SK-N-SH (cell line): ENCODE results near the gene AFF3. TPM values are rescaled to one million over a fixed set of nuclear protein-coding genes. Genes with fewer than 3 reads are reported as not detected.

ENCODE experiments used
- CTCF ChIA-PET: fragments of 300-600, 350-600 bp; formaldehyde crosslinking; extraction: SDS; loops from one replicate; lab custom pipeline; 2021; lab: Yijun Ruan, JAX
- POLR2A ChIA-PET: fragments of 350-600 bp; sonication (Branson Sonifier 250); formaldehyde crosslinking; extraction: SDS; loops from one replicate; lab custom pipeline; 2020; ENCODE audit warnings: antibody characterized with exemption, inconsistent platforms; lab: Yijun Ruan, JAX
- DNase-seq: peaks from one replicate; pipeline ENCODE4 v3.0.0; 2012
- H2AFZ ChIP-seq: fragments of 200-600 bp; sonication (generic); 2 replicates; pipeline ENCODE4 v1.8.1; 2016; ENCODE audit warnings: antibody characterized with exemption, mild to moderate bottlenecking, low read depth
- H3F3A ChIP-seq: fragments of 200-600 bp; sonication (generic); replicated peaks from 2 replicates; pipeline ENCODE3; 2016; ENCODE audit warnings: antibody characterized with exemption, mild to moderate bottlenecking; ENCODE audit not compliant: insufficient read depth
- H3K27ac ChIP-seq, 2 experiments: fragments of 200-500 bp in 1 of 2; fragments of 200-600 bp in 1 of 2; sonication (Bioruptor generic) in 1 of 2; sonication (generic), shearing (Covaris generic) in 1 of 2; 2 replicates each; pipeline versions ENCODE4 v1.5.1 to v1.6.1; 2014 to 2016; ENCODE audit warnings: low read depth in 2 of 2, inconsistent platforms in 1 of 2, low read length in 1 of 2, mild to moderate bottlenecking in 1 of 2, mixed read lengths in 1 of 2
- H3K27me3 ChIP-seq: fragments of 200-600 bp; sonication (generic), shearing (Covaris generic); 2 replicates; pipeline ENCODE4 v1.6.1; 2016; ENCODE audit warnings: mixed run types; ENCODE audit not compliant: insufficient read depth
- H3K36me3 ChIP-seq, 2 experiments: fragments of 200-500 bp in 1 of 2; fragments of 200-600 bp in 1 of 2; sonication (Bioruptor generic) in 1 of 2; sonication (generic) in 1 of 2; replicated peaks in 1 of 2; 2 replicates each; pipeline versions ENCODE3 to v1.5.1; 2014 to 2016; ENCODE audit warnings: low read length in 1 of 2, mild to moderate bottlenecking in 1 of 2; ENCODE audit not compliant: insufficient read depth in 2 of 2, control insufficient read depth in 1 of 2
- H3K4me1 ChIP-seq, 2 experiments: fragments of 200-500 bp in 1 of 2; fragments of 200-600 bp in 1 of 2; sonication (Bioruptor generic) in 1 of 2; sonication (generic), shearing (Covaris generic) in 1 of 2; 2 replicates each; pipeline versions ENCODE4 v1.5.1 to v1.6.1; 2014 to 2016; ENCODE audit warnings: low read depth in 1 of 2, low read length in 1 of 2, mixed run types in 1 of 2; ENCODE audit not compliant: insufficient read depth in 2 of 2, control insufficient read depth in 1 of 2
- H3K4me2 ChIP-seq: fragments of 200-600 bp; sonication (generic), shearing (Covaris generic); 2 replicates; pipeline ENCODE4 v1.6.1; 2017; ENCODE audit warnings: mixed run types
- H3K4me3 ChIP-seq, 2 experiments: fragments of 200-500 bp in 1 of 2; fragments of 200-600 bp in 1 of 2; sonication (Bioruptor generic) in 1 of 2; sonication (generic), shearing (Covaris generic) in 1 of 2; 2 replicates each; pipeline versions ENCODE4 v1.5.1 to v1.8.1; 2014 to 2016; ENCODE audit warnings: low read depth in 2 of 2, inconsistent platforms in 1 of 2, low read length in 1 of 2, mild to moderate bottlenecking in 1 of 2, mixed read lengths in 1 of 2, moderate library complexity in 1 of 2
- H3K79me2 ChIP-seq: fragments of 200-600 bp; sonication (generic); 2 replicates; pipeline ENCODE4 v1.8.1; 2017; ENCODE audit warnings: mild to moderate bottlenecking; ENCODE audit not compliant: insufficient read depth
- H3K9ac ChIP-seq: fragments of 200-600 bp; sonication (generic); 2 replicates; pipeline ENCODE4 v1.6.1; 2017; ENCODE audit warnings: mixed run types
- H3K9me2 ChIP-seq: fragments of 200-600 bp; sonication (generic); 2 replicates; pipeline ENCODE4 v1.6.1; 2017; ENCODE audit warnings: mixed run types
- H3K9me3 ChIP-seq: fragments of 200-600 bp; sonication (generic); 2 replicates; pipeline ENCODE4 v1.6.1; 2017; ENCODE audit warnings: mixed run types, mild to moderate bottlenecking, moderate library complexity
- H4K20me1 ChIP-seq: fragments of 200-600 bp; sonication (generic); 2 replicates; pipeline ENCODE4 v1.6.1; 2017; ENCODE audit warnings: mild to moderate bottlenecking, mixed run types; ENCODE audit not compliant: insufficient read depth
- CHD2 ChIP-seq: fragments of 150-350 bp; IDR thresholded peaks from 2 replicates; pipeline ENCODE4 v1.6.1; 2018; ENCODE audit warnings: low read length; ENCODE audit not compliant: partially characterized antibody
- CTCF ChIP-seq: fragments of 200-600 bp; sonication (generic); IDR thresholded peaks from 2 replicates; pipeline ENCODE4 v1.6.1; 2017; ENCODE audit warnings: antibody characterized with exemption, mild to moderate bottlenecking, moderate library complexity
- ELF1 ChIP-seq: IDR thresholded peaks from 2 replicates; pipeline ENCODE4 v1.4.0; 2012
- FOXM1 ChIP-seq: IDR thresholded peaks from 2 replicates; pipeline ENCODE4 v1.4.0; 2012; ENCODE audit warnings: low read depth, mild to moderate bottlenecking
- JUND ChIP-seq: IDR thresholded peaks from 2 replicates; pipeline ENCODE4 v1.4.0; 2012
- MAX ChIP-seq: IDR thresholded peaks from 2 replicates; pipeline ENCODE4 v1.4.0; 2012; ENCODE audit warnings: low read depth
- MEF2A ChIP-seq: IDR thresholded peaks from 2 replicates; pipeline ENCODE4 v1.4.0; 2012; ENCODE audit warnings: low read depth, borderline replicate concordance
- MXI1 ChIP-seq: IDR thresholded peaks from 2 replicates; pipeline ENCODE4 v1.6.1; 2012; ENCODE audit warnings: mild to moderate bottlenecking, low read depth, low read length, improper control_type of control experiment
- NRF1 ChIP-seq: IDR thresholded peaks from 2 replicates; pipeline ENCODE4 v1.6.1; 2012; ENCODE audit warnings: low read depth, mild to moderate bottlenecking, low read length
- PBX3 ChIP-seq: IDR thresholded peaks from 2 replicates; pipeline ENCODE4; 2012
- RAD21 ChIP-seq: IDR thresholded peaks from 2 replicates; pipeline ENCODE4 v1.6.1; 2012; ENCODE audit warnings: mild to moderate bottlenecking, low read length
- RCOR1 ChIP-seq: fragments of 150-350 bp; IDR thresholded peaks from 2 replicates; pipeline ENCODE4 v1.6.1; 2017; ENCODE audit warnings: antibody characterized with exemption, low read length
- REST ChIP-seq: IDR thresholded peaks from 2 replicates; pipeline ENCODE4 v1.6.1; 2012; ENCODE audit warnings: mild to moderate bottlenecking, low read depth, low read length, moderate library complexity
- RXRA ChIP-seq: IDR thresholded peaks from 2 replicates; pipeline ENCODE4 v1.4.0; 2012; ENCODE audit warnings: low read depth, mild to moderate bottlenecking, borderline replicate concordance
- SIN3A ChIP-seq: IDR thresholded peaks from 2 replicates; pipeline ENCODE4 v1.6.1; 2012; ENCODE audit warnings: low read depth, mild to moderate bottlenecking, low read length, moderate library complexity, borderline replicate concordance
- TAF1 ChIP-seq: IDR thresholded peaks from 2 replicates; pipeline ENCODE4 v1.6.1; 2012; ENCODE audit warnings: low read depth, mild to moderate bottlenecking, low read length, moderate library complexity, borderline replicate concordance
- TEAD4 ChIP-seq: IDR thresholded peaks from 2 replicates; pipeline ENCODE4 v1.4.0; 2012; ENCODE audit warnings: mild to moderate bottlenecking, borderline replicate concordance; ENCODE audit not compliant: insufficient read depth
- YY1 ChIP-seq: IDR thresholded peaks from 2 replicates; pipeline ENCODE4 v1.4.0; 2012; ENCODE audit warnings: low read depth, mild to moderate bottlenecking
- ZBTB33 ChIP-seq: IDR thresholded peaks from 2 replicates; pipeline ENCODE4 v1.4.0; 2012; ENCODE audit warnings: low read depth, borderline replicate concordance
- WGBS: methylation state at CpG from one replicate; pipeline ENCODE4 v1.1.6; 2017; ENCODE audit warnings: low lambda C conversion rate; 5-methylcytosine and 5-hydroxymethylcytosine counted together
- polyA plus RNA-seq, 3 experiments: library from polyadenylated mRNA; depleted of rRNA; stranded (reverse); fragments of >200 nt; gene quantifications; 2 replicates each; pipeline ENCODE4 v1.2.3, GENCODE V29; 2012

AFF3 gene
- polyA plus RNA-seq, 1 of the 3 experiments (the other 2 are of a cell fraction): 0.36 TPM

- TF ChIP-seq FOXM1 (no peak), JUND (no peak), PBX3 (no peak), RXRA (no peak), CHD2 (no peak), SIN3A (no peak), CTCF (no peak), TAF1 (no peak), TEAD4 (no peak), MXI1 (no peak)
- WGBS: 59% methylated on average over 3 of the region's 3 CpGs
- H4K20me1 ChIP-seq: no peaks in the 10 kb centered on the region
- H3K9ac ChIP-seq: no peak overlapping the region
- H3K9me2 ChIP-seq: no peaks in the 10 kb centered on the region
- H3F3A ChIP-seq: no peaks in the 10 kb centered on the region
- no peak overlapping the region for H3K4me3 ChIP-seq
- no peak overlapping the region for H3K27ac ChIP-seq
- DNase-seq: no peak
- H3K79me2 ChIP-seq: no peaks in the 10 kb centered on the region
- no peaks in the 10 kb centered on the region; a peak in 1 of 4 replicates for H3K4me1 ChIP-seq
- H2AFZ ChIP-seq: no peak overlapping the region
- H3K9me3 ChIP-seq: no peaks in the 10 kb centered on the region
- H3K36me3 ChIP-seq: no peaks in the 10 kb centered on the region
- ChIA-PET CTCF (no interaction called here), POLR2A (no interaction called here)
- H3K27me3 ChIP-seq: no peaks in the 10 kb centered on the region
- H3K4me2 ChIP-seq: no peak overlapping the region
Measured at GRCh38 chr2:100151310-100151709, 8.9 kb upstream of the AFF3 start.

GRCh38 chr2:100148883-100149282 lies 6.5 kb upstream of the AFF3 start:
- H3K9me3 ChIP-seq: no peaks in the 10 kb centered on the region
- DNase-seq: no peak
- H3K79me2 ChIP-seq: no peaks in the 10 kb centered on the region
- no peaks in the 10 kb centered on the region for H3K9me2 ChIP-seq
- no peak overlapping the region for H3K4me2 ChIP-seq
- H3K4me1 ChIP-seq: no peaks in the 10 kb centered on the region; a peak in 1 of 4 replicates
- no peak overlapping the region for H2AFZ ChIP-seq
- no peak overlapping the region for H3K27ac ChIP-seq
- H3K27me3 ChIP-seq: no peaks in the 10 kb centered on the region
- ChIA-PET CTCF (interaction anchor here (2.2 kb wide), 1 partner anchor 58 kb away, joined by 5 read pairs; no protein-coding TSS in a partner anchor), POLR2A (no interaction called here)
- H3K36me3 ChIP-seq: no peaks in the 10 kb centered on the region
- no peak overlapping the region for H3K9ac ChIP-seq
- H3K4me3 ChIP-seq: no peak overlapping the region
- no peaks in the 10 kb centered on the region for H4K20me1 ChIP-seq
- no peaks in the 10 kb centered on the region for H3F3A ChIP-seq
- 48% methylated on average over 4 of the region's 4 CpGs for WGBS
- TF ChIP-seq REST (no peak), RCOR1 (no peak), NRF1 (no peak), MEF2A (no peak), TEAD4 (no peak), RAD21 (no peak), ELF1 (no peak), ZBTB33 (no peak), YY1 (no peak), MAX (no peak)
